Testis (tissue), 3 donors: ENCODE results near the gene DERA. TPM values are rescaled to one million over a fixed set of nuclear protein-coding genes. Genes with fewer than 3 reads are reported as not detected.

Source experiments
- DNase-seq: peaks from one replicate; pipeline ENCODE4 v3.0.0-alpha.2; 2019
- H3K27ac ChIP-seq, 2 donors: fragments of 200-600 bp; sonication (generic); one replicate each; pipeline ENCODE4 v1.5.1; 2019
- H3K27me3 ChIP-seq: fragments of 200-600 bp; sonication (generic); one replicate; pipeline ENCODE4 v1.5.1; 2019
- H3K36me3 ChIP-seq: fragments of 200-600 bp; sonication (generic); one replicate; pipeline ENCODE4 v1.5.1; 2017; ENCODE audit warnings: low read depth; ENCODE audit errors: missing control alignments
- H3K4me1 ChIP-seq: fragments of 200-600 bp; sonication (generic); one replicate; pipeline ENCODE4 v1.5.1; 2019
- H3K4me3 ChIP-seq, 2 donors: fragments of 200-600 bp; sonication (generic); one replicate each; pipeline ENCODE4 v1.5.1; 2017 to 2019
- H3K9me3 ChIP-seq: fragments of 200-600 bp; sonication (generic); one replicate; pipeline ENCODE4 v1.5.1; 2017
- POLR2A ChIP-seq: fragments of 450-650 bp; IDR thresholded peaks from one replicate; pipeline ENCODE4 v1.6.1; 2017; ENCODE audit warnings: antibody characterized with exemption, mild to moderate bottlenecking, moderate library complexity
- WGBS, 2 donors: methylation state at CpG; one replicate each; pipeline ENCODE4 v1.1.5; 2018; 5-methylcytosine and 5-hydroxymethylcytosine counted together
- intact Hi-C: fragments of 100-400 bp; cut with DNase I; formaldehyde crosslinking; loops from one replicate; pipeline ENCODE4 v1.15.1; 2023; ENCODE audit warnings: low total_unique reads
- polyA plus RNA-seq: library from polyadenylated mRNA; stranded (reverse); fragments of 350-450 nt; fragmentation: Illumina TruSeq; extraction: RNeasy Lipid Tissue Mini Kit (QIAGEN cat#74804); gene quantifications from one replicate; pipeline ENCODE4 v1.2.3, GENCODE V29; 2014; ENCODE audit warnings: low read depth, low replicate concordance; ENCODE audit not compliant: insufficient read depth
- total RNA-seq, 2 donors: library from RNA; depleted of rRNA; stranded (reverse); fragments of >200 nt; gene quantifications; one replicate each; pipeline ENCODE4 v1.2.3, GENCODE V29; 2016
- TF ChIP-seq, protein P1 (sequence below), 3 experiments: fragments of 450-650 bp in 2 of 3; fragments of 200-600 bp in 1 of 3; sonication (generic) in 1 of 3; IDR thresholded peaks; one replicate each; pipeline ENCODE4 v1.5.1; 2016 to 2019; ENCODE audit warnings: antibody characterized with exemption in 3 of 3, mild to moderate bottlenecking in 2 of 3, moderate library complexity in 1 of 3

The DERA gene
- total and polyA plus RNA-seq, 3 donors from 2014 or later, result 14.0 to 21.3 (median 19.0) TPM

- Histone ChIP-seq H3K4me1 (no peaks in the 10 kb centered on the region), H3K27me3 (no peaks in the 10 kb centered on the region), H3K9me3 (no peaks in the 10 kb centered on the region), H3K27ac (no peak overlapping the region), H3K4me3 (no peak overlapping the region), H3K36me3 (no peaks in the 10 kb centered on the region)
- DNase-seq, result no peak
- TF ChIP-seq, protein P1, sequence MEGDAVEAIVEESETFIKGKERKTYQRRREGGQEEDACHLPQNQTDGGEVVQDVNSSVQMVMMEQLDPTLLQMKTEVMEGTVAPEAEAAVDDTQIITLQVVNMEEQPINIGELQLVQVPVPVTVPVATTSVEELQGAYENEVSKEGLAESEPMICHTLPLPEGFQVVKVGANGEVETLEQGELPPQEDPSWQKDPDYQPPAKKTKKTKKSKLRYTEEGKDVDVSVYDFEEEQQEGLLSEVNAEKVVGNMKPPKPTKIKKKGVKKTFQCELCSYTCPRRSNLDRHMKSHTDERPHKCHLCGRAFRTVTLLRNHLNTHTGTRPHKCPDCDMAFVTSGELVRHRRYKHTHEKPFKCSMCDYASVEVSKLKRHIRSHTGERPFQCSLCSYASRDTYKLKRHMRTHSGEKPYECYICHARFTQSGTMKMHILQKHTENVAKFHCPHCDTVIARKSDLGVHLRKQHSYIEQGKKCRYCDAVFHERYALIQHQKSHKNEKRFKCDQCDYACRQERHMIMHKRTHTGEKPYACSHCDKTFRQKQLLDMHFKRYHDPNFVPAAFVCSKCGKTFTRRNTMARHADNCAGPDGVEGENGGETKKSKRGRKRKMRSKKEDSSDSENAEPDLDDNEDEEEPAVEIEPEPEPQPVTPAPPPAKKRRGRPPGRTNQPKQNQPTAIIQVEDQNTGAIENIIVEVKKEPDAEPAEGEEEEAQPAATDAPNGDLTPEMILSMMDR (IDR thresholded peaks at IDR 0.05), result no peak
- no peak for TF ChIP-seq POLR2A
- WGBS, 2 donors, result 87 to 90% methylated on average over 6 of the region's 6 CpGs
- intact Hi-C loops, result no loop called here
Measured at GRCh38 chr12:15984097-15984800, 73.1 kb downstream of the DERA start.

GRCh38 chr12:15984963-15985362 is 73.8 kb downstream of the DERA start:
- Histone ChIP-seq H3K4me1 (no peaks in the 10 kb centered on the region), H3K4me3 (no peak overlapping the region), H3K9me3 (no peaks in the 10 kb centered on the region), H3K36me3 (no peaks in the 10 kb centered on the region), H3K27ac (no peak overlapping the region), H3K27me3 (no peaks in the 10 kb centered on the region)
- TF ChIP-seq, protein P1 (IDR thresholded peaks at IDR 0.05), result no peak
- TF ChIP-seq POLR2A, result no peak
- WGBS, 2 donors, result 91 to 94% methylated on average over 2 of the region's 2 CpGs
- intact Hi-C loops, result no loop called here
- no peak for DNase-seq

DNA sequence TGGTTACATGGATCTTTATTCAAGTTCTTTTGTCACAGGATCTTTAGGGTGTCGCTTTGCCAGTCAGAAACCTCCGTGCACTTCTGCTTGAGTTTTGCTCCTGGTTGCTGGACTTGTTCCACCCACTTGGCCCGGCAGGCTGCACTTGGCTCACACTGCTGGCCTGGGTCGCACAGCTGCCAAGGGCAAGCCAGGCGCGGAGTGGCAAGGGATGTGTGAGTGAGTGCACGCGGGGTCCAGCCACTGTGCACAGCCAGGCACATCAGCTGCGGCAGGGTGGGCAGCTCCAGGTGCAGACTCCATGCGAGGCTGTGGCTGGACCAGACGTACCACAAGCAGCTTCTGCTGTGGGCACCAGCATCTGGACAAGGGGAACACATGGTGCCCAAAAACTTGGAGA is 76.6 kb downstream of the DERA start:
- TF ChIP-seq, protein P1 (IDR thresholded peaks at IDR 0.05), result no peak
- TF ChIP-seq POLR2A, result no peak

GRCh38 chr12:15988983-15989755 is 78.0 kb downstream of the DERA start:
- 93 to 94% methylated on average over 6 of the region's 6 CpGs for WGBS, 2 donors
- no peaks in the 10 kb centered on the region for H3K4me1 ChIP-seq

More for the DNA sequence above, 76.6 kb downstream of the DERA start:
- Histone ChIP-seq H3K4me1 (no peaks in the 10 kb centered on the region), H3K4me3 (no peak overlapping the region), H3K9me3 (no peaks in the 10 kb centered on the region), H3K36me3 (no peaks in the 10 kb centered on the region), H3K27ac (no peak overlapping the region), H3K27me3 (no peaks in the 10 kb centered on the region)
- 94 to 95% methylated on average over 4 to 11 of the region's 11 CpGs for WGBS, 2 donors
- DNase-seq, result no peak
- intact Hi-C loops, result no loop called here

More at GRCh38 chr12:15988983-15989755, 78.0 kb downstream of the DERA start:
- H3K9me3 ChIP-seq, result no peaks in the 10 kb centered on the region
- H3K27me3 ChIP-seq, result no peaks in the 10 kb centered on the region
- DNase-seq, result no peak
- H3K36me3 ChIP-seq, result no peaks in the 10 kb centered on the region
- intact Hi-C loops, result no loop called here
- H3K27ac ChIP-seq, result no peak overlapping the region
- no peak for TF ChIP-seq POLR2A
- TF ChIP-seq, protein P1 (IDR thresholded peaks at IDR 0.05), result no peak
- no peak overlapping the region for H3K4me3 ChIP-seq
